SH-SY5Y (cell line): Measurements from ENCODE around the gene CHRNA9.

Experiments used
- GATA2 ChIP-seq: IDR thresholded peaks from 2 replicates; pipeline ENCODE4 v1.6.1; 2011; ENCODE audit warnings: mild to moderate bottlenecking, low read depth, low read length
- GATA3 ChIP-seq: IDR thresholded peaks from 2 replicates; pipeline ENCODE4 v1.6.1; 2011; ENCODE audit warnings: low read depth, mild to moderate bottlenecking, low read length, moderate library complexity

CHRNA9 gene

DNA sequence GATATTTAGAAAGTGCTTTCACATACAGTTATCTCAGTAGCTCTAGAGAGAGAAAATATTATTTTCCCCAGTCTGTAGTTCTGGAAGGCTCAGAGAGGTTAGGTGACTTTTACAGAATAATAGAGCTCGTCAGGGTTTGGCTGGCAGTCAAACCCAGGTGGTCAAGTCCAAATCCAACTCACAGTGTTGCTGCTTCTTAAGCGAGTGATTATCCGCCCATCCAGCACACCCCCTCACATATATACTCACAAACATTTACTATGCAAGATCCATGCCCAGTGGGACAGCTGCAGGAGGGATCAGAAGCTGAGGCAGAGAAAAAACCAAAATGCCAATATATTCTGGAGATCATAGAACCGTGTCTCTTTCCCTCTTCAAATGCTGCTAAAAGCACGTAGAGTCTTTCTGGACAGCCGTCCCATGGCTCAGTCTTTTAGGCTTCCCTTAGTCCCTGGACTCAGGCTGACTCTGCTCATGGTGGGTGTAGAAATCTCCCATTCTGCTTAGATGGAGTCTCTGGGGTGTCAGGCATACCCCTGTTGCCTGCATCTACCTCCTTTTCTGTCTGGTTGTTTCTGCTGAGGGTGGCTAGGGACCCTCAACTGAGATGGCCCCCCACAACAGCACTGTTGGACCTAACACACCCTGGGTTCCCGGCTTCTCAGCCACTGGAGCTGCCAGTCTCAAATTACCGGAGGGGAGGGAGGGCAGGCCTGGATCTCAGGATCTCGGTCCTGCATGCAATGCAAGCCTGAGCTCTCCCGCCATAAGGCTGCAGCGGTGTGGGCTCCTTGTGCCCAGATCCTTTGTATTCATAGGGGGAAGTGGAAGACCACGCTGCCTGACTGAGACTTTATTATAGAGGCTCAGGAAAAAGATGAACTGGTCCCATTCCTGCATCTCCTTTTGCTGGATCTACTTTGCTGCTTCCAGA, at the start of gene CHRNA9:
Gene CHRNA9, plus strand, starts transcription at position 743 of the 934 bp plus-strand sequence. Its CDS starts 135 bp downstream, at position 878.
- TF ChIP-seq GATA3 (no peak), GATA2 (no peak)

DNA sequence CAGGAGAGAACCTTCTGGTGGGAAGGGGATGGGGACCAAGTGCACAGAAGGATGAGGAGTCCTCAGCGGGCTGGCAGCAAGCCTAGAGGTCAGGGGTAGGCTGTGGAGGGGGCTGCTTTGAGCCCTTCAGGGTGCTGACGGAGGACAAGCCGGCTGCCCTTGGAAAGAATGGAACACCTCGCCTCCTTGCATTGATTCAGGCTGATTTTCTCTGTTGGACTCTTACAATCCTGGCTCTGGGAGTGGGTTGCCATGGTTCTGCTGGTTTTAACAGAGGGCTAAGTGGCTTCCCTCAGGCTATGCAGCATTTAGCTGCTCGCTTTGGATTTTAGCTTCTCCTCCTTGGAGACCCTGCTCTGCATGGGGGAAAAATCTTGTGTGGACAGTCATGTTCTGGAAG, 49.4 kb upstream of the CHRNA9 start:
- TF ChIP-seq GATA3: no peak
- TF ChIP-seq GATA2: no peak

- TF ChIP-seq GATA2 (no peak), GATA3 (no peak)
These were observed 46.6 kb upstream of the CHRNA9 start for GRCh38 chr4:40288566-40288965.

GRCh38 chr4:40289366-40290188, 45.6 kb upstream of the CHRNA9 start:
- TF ChIP-seq GATA3: no peak
- TF ChIP-seq GATA2: no peak

DNA sequence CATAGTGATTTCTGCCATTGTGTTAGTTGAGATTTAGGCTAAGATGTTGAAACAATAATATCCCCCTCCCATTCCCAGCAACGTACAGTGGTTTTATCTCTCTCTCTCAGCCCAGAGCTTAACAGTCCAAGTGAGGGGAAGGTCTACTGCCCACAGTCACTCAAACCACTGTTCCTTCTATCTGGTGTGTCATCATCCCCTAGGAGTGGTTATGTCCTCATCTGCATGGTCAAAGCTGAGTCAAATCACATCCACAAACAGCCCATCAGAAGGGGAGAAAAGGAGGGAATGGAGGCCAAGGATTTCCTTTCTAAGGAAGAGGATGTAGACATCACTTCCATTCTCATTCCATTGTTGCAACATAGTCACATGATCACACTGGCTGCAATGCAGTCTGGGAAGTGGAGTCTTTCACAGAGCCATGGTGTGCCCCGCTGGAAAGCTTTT, 42.8 kb upstream of the CHRNA9 start:
- TF ChIP-seq GATA3: no peak
- TF ChIP-seq GATA2: no peak

DNA sequence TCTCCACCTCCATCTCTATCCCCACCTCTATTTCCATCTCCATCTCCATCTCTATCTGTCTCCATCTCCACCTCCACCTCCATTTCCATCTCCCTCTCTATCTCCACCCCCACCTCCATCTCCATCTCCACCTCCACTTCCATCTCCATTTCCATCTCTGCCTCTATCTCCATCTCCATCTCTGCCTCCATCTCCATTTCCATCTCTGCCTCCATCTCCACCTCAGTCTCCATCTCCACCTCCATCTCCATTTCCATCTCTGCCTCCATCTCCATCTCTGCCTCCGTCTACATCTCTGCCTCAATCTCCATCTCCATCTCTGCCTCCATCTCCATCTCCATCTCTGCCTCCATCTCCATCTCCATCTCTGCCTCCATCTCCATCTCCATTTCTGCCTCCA, 40.8 kb upstream of the CHRNA9 start:
- no peak for TF ChIP-seq GATA3
- no peak for TF ChIP-seq GATA2

DNA sequence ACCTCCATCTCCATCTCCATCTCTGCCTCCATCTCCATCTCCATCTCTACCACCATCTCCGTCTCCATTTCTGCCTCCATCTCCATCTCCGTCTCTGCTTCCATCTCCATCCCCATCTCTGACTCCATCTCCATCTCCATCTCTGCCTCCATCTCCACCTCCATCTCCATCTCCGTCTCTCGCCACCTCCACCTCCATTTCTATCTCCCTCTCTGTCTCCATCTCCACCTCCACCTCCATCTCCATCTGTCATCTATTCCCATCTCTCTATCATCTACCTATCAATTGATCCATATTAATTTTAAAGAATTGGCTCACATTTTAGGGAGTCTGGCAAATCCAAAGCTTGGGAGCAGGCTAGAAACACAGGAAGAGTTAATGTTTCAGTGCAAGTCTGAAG, 39.6 kb upstream of the CHRNA9 start:
- TF ChIP-seq GATA2 (no peak), GATA3 (no peak)

DNA sequence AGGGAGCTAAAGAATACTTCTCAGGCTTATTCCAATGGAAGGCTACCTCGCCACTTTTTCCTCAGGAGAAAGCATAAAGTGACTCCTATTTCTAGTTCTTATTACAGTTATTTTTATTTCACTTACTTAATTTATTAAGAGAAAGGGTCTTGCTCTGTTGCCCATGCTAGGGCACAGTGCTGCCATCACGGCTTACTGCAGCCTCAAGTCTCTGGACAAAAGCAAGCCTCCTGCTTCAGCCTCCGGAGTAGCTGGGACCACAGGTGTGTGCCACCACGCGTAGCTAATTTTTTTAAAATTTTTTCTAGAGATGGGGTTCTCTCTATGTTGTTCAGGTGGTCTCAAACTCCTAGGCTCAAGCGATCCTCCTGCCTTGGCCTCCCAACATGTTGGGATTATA, 36.0 kb upstream of the CHRNA9 start:
- TF ChIP-seq GATA3 (no peak), GATA2 (no peak)

- TF ChIP-seq GATA3: no peak
- no peak for TF ChIP-seq GATA2
These were observed 35.3 kb upstream of the CHRNA9 start for GRCh38 chr4:40299811-40300292.

DNA sequence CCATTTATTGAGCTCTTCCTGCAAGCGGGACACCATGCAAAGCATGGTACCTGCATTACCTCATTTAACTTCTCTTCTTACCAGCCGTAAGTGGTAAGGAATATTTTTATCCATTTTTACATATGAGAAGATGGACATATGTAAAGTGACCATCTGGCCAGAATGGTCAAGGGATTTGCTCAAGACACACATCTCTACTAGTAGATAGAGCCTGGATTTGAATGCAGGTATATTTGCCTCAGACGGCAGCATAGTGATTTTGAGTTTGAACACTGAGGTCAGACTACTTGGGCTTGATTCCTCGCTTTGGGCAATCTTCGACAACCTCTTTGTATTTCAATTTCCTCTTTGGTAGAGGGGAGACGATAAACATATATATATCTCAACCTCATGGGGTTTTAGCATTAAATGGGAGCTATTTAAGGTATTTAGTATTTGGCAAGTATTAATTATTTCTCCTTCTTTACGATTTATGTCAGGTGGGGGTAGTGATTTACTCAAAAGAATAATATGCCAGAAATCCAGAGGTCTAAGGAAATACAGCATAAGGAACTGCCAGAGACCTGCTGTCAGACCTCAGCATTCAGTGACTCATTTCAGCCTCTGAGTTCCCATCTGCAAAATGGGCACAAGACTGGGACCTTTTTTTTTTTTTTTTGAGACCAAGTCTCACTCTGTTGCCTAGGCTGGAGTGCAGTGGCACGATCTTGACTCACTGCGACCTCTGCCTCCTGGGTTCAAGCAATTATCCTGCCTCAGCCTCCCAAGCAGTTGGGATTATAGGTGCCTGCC, 34.6 kb upstream of the CHRNA9 start:
- TF ChIP-seq GATA2 (no peak), GATA3 (no peak)

GRCh38 chr4:40301603-40302002, 33.5 kb upstream of the CHRNA9 start:
- TF ChIP-seq GATA2 (no peak), GATA3 (no peak)

- TF ChIP-seq GATA3: no peak
- TF ChIP-seq GATA2: no peak
These were observed 31.4 kb upstream of the CHRNA9 start for GRCh38 chr4:40303751-40304150.

GRCh38 chr4:40305328-40306170, 29.6 kb upstream of the CHRNA9 start:
- no peak for TF ChIP-seq GATA3
- TF ChIP-seq GATA2: no peak
